ENCODE results near the gene CDYL.

GRCh38 chr6:4794140-4794707 lies 18.0 kb downstream of the CDYL start:
- TF ChIP-seq CTCF (IDR thresholded peaks at IDR 0.05; ENCODE audit: low read length): no peak
- TF ChIP-seq EZH2 (IDR thresholded peaks at IDR 0.05; ENCODE audit: borderline replicate concordance, low read length): no peak
